Fibroblast of lung (primary cell): ENCODE measurements around the gene RSF1. TPM values are rescaled to one million over a fixed set of nuclear protein-coding genes. Genes with fewer than 3 reads are reported as not detected.

Source experiments
- DNase-seq, 2 donors: peaks; one replicate each; pipeline versions ENCODE4 v3.0.0 to v3.0.0-alpha.2; 2010; ENCODE audit warnings: low read depth in 2 of 2
- H2AFZ ChIP-seq: 2 replicates; pipeline ENCODE4 v1.5.1; 2012; ENCODE audit warnings: low read length, control low read depth, inconsistent platforms
- H3K27ac ChIP-seq: 2 replicates; pipeline ENCODE4 v1.5.1; 2011; ENCODE audit warnings: low read length, control low read depth; ENCODE audit not compliant: insufficient read depth
- H3K27me3 ChIP-seq: 2 replicates; pipeline ENCODE4 v1.5.1; 2011; ENCODE audit warnings: mild to moderate bottlenecking, low read length; ENCODE audit not compliant: control insufficient read depth, insufficient read depth
- H3K36me3 ChIP-seq: 2 replicates; pipeline ENCODE4 v1.5.1; 2011; ENCODE audit warnings: low read length; ENCODE audit not compliant: control insufficient read depth, insufficient read depth
- H3K4me1 ChIP-seq: 2 replicates; pipeline ENCODE4 v1.5.1; 2011; ENCODE audit warnings: low read length; ENCODE audit not compliant: control insufficient read depth, insufficient read depth; ENCODE audit errors: extremely low read depth
- H3K4me2 ChIP-seq: 2 replicates; pipeline ENCODE4 v1.5.1; 2011; ENCODE audit warnings: low read length, control low read depth; ENCODE audit not compliant: insufficient read depth; ENCODE audit errors: extremely low read depth
- H3K4me3 ChIP-seq, 4 experiments: fragments of 200-600 bp in 1 of 4; sonication (generic) in 1 of 4; replicated peaks in 1 of 4; 2 replicates each; pipeline ENCODE4 v1.5.1; 2011 to 2016; ENCODE audit warnings: low read length in 4 of 4, low read depth in 3 of 4, mild to moderate bottlenecking in 3 of 4, control low read depth in 2 of 4, inconsistent platforms in 1 of 4, mixed read lengths in 1 of 4; ENCODE audit not compliant: insufficient read depth in 1 of 4; ENCODE audit errors: control extremely low read depth in 1 of 4
- H3K79me2 ChIP-seq: 2 replicates; pipeline ENCODE4 v1.5.1; 2012; ENCODE audit warnings: mild to moderate bottlenecking, low read length, inconsistent platforms; ENCODE audit not compliant: control insufficient read depth, insufficient read depth
- H3K9ac ChIP-seq: 2 replicates; pipeline ENCODE4 v1.5.1; 2011; ENCODE audit warnings: mild to moderate bottlenecking, low read length, control low read depth; ENCODE audit not compliant: insufficient read depth
- H3K9me3 ChIP-seq: 2 replicates; pipeline ENCODE4 v1.5.1; 2012; ENCODE audit warnings: low read depth, low read length; ENCODE audit not compliant: control insufficient read depth, insufficient read depth
- H4K20me1 ChIP-seq: 2 replicates; pipeline ENCODE4 v1.5.1; 2011; ENCODE audit warnings: low read length; ENCODE audit not compliant: control insufficient read depth, insufficient read depth; ENCODE audit errors: extremely low read depth
- CTCF ChIP-seq, 2 donors: IDR thresholded peaks in 1 of 2; conservative IDR thresholded peaks in 1 of 2; 1 replicate in 1 of 2; 2 replicates in 1 of 2; pipeline ENCODE4 v1.5.1; 2011 to 2012; ENCODE audit warnings: low read length in 2 of 2, control low read depth in 1 of 2, inconsistent platforms in 1 of 2, low read depth in 1 of 2, mild to moderate bottlenecking in 1 of 2
- EZH2 ChIP-seq: IDR thresholded peaks from 2 replicates; pipeline ENCODE4 v1.5.1; 2012; ENCODE audit warnings: low read length, control low read depth, mild to moderate bottlenecking; ENCODE audit errors: missing control alignments
- polyA plus RNA-seq, 2 donors: library from polyadenylated mRNA; depleted of rRNA in 1 of 2; stranded (reverse) in 1 of 2; unstranded in 1 of 2; fragments of >200 nt; gene quantifications; 2 replicates each; pipeline ENCODE4 v1.2.1, GENCODE V29; 2011 to 2012; ENCODE audit warnings: missing spikeins in 1 of 2
- total RNA-seq: library from RNA; depleted of rRNA; stranded (reverse); fragments of >200 nt; gene quantifications from 2 replicates; pipeline ENCODE4 v1.2.1, GENCODE V29; 2014

RSF1 gene
- total and polyA plus RNA-seq, 2 donors (not counting 1 experiment from before 2014, with no cell fraction given), result 27.5 to 38.1 TPM

- no peak for DNase-seq
- no peaks in the 10 kb centered on the region for H3K36me3 ChIP-seq
- H3K79me2 ChIP-seq, result peaks cover 64% of the 10 kb centered on the region
- H3K4me2 ChIP-seq, result no peak overlapping the region
- no peak overlapping the region for H3K9ac ChIP-seq
- H3K4me3 ChIP-seq, result no peak overlapping the region
- H3K27me3 ChIP-seq, result no peaks in the 10 kb centered on the region
- no peak overlapping the region for H3K27ac ChIP-seq
- H3K9me3 ChIP-seq, result no peaks in the 10 kb centered on the region
- no peak for TF ChIP-seq EZH2
- no peak for TF ChIP-seq CTCF (conservative IDR thresholded peaks at IDR 0.05 in 1 of 2, IDR thresholded peaks at IDR 0.05 in 1 of 2; ENCODE audit: low read depth in 1 of 2, low read length in 2 of 2)
- H2AFZ ChIP-seq, result no peak overlapping the region
- no peaks in the 10 kb centered on the region for H3K4me1 ChIP-seq
- no peaks in the 10 kb centered on the region for H4K20me1 ChIP-seq
These were observed 20.1 kb downstream of the RSF1 start for GRCh38 chr11:77800449-77800848.

- no peak overlapping the region for H3K4me2 ChIP-seq
- no peaks in the 10 kb centered on the region for H3K9me3 ChIP-seq
- no peaks in the 10 kb centered on the region for H3K27me3 ChIP-seq
- H3K79me2 ChIP-seq, result peaks cover 67% of the 10 kb centered on the region
- no peak overlapping the region for H3K9ac ChIP-seq
- no peak for DNase-seq
- no peaks in the 10 kb centered on the region for H3K4me1 ChIP-seq
- no peak for TF ChIP-seq CTCF (conservative IDR thresholded peaks at IDR 0.05 in 1 of 2, IDR thresholded peaks at IDR 0.05 in 1 of 2; ENCODE audit: low read depth in 1 of 2, low read length in 2 of 2)
- TF ChIP-seq EZH2, result no peak
- H3K27ac ChIP-seq, result no peak overlapping the region
- H4K20me1 ChIP-seq, result no peaks in the 10 kb centered on the region
- H3K4me3 ChIP-seq, result no peak overlapping the region
- no peak overlapping the region for H2AFZ ChIP-seq
- H3K36me3 ChIP-seq, result no peaks in the 10 kb centered on the region
These were observed 21.2 kb downstream of the RSF1 start for GRCh38 chr11:77799338-77799737.

- H3K4me2 ChIP-seq, result no peak overlapping the region
- no peaks in the 10 kb centered on the region for H3K4me1 ChIP-seq
- no peak overlapping the region for H3K27ac ChIP-seq
- H3K36me3 ChIP-seq, result no peaks in the 10 kb centered on the region
- H2AFZ ChIP-seq, result no peak overlapping the region
- no peaks in the 10 kb centered on the region for H3K9me3 ChIP-seq
- H3K9ac ChIP-seq, result no peak overlapping the region
- no peak overlapping the region for H3K4me3 ChIP-seq
- TF ChIP-seq EZH2 (no peak), CTCF (conservative IDR thresholded peaks at IDR 0.05 in 1 of 2, IDR thresholded peaks at IDR 0.05 in 1 of 2; ENCODE audit: low read depth in 1 of 2, low read length in 2 of 2) (no peak)
- H3K27me3 ChIP-seq, result no peaks in the 10 kb centered on the region
- no peak for DNase-seq
- H3K79me2 ChIP-seq, result peaks cover 84% of the 10 kb centered on the region
- no peaks in the 10 kb centered on the region for H4K20me1 ChIP-seq
These were observed 26.6 kb downstream of the RSF1 start for GRCh38 chr11:77793972-77794371.
